B cell (primary cell): ENCODE measurements around the gene CLIP1. TPM values are rescaled to one million over a fixed set of nuclear protein-coding genes. Genes with fewer than 3 reads are reported as not detected.
"Not testable (repeated sequence)": the region's sequence is repeated elsewhere in the genome, so short reads cannot be mapped to it uniquely, and the experiment has no call there.

ENCODE experiments used
- ATAC-seq: fragments of 200-7000 bp; cut with Tn5 transposase; one replicate; pipeline ENCODE4 v1.10.0; 2021; ENCODE audit warnings: low read depth, mild to moderate bottlenecking, moderate number of reproducible peaks, moderate library complexity
- CTCF ChIA-PET: fragments of 350-600 bp; sonication (Branson Sonifier 250); formaldehyde crosslinking; loops from one replicate; lab custom pipeline; 2021; ENCODE audit warnings: antibody characterized with exemption, inconsistent platforms; lab: Charles Lee
- POLR2A ChIA-PET: fragments of 350-600 bp; sonication (Branson Sonifier 250); formaldehyde crosslinking; loops from one replicate; lab custom pipeline; 2021; ENCODE audit warnings: antibody characterized with exemption; lab: Charles Lee
- DNase-seq: peaks from one replicate; pipeline ENCODE4 v3.0.0; 2013
- H2AFZ ChIP-seq: 2 replicates; pipeline ENCODE4 v1.6.1; 2012; ENCODE audit warnings: mild to moderate bottlenecking, low read depth, low read length; ENCODE audit not compliant: insufficient read depth, poor library complexity, severe bottlenecking
- H3K27ac ChIP-seq, 2 donors: 1 replicate in 1 of 2; 2 replicates in 1 of 2; pipeline ENCODE4 v1.5.1; 2012 to 2013; ENCODE audit warnings: low read length in 2 of 2, mild to moderate bottlenecking in 2 of 2, moderate library complexity in 1 of 2
- H3K27me3 ChIP-seq, 4 experiments: fragments of 200-600 bp in 1 of 4; sonication (generic) in 1 of 4; replicated peaks in 1 of 4; 1 replicate in 2 of 4; 2 replicates in 2 of 4; pipeline versions ENCODE4 v1.6.1 to v1.7.0; 2013 to 2016; ENCODE audit warnings: low read length in 3 of 4, mild to moderate bottlenecking in 2 of 4, mixed read lengths in 1 of 4, moderate library complexity in 1 of 4; ENCODE audit not compliant: insufficient read depth in 4 of 4, control insufficient read depth in 3 of 4; ENCODE audit errors: control extremely low read depth in 1 of 4
- H3K36me3 ChIP-seq, 2 experiments: replicated peaks in 1 of 2; 1 replicate in 1 of 2; 2 replicates in 1 of 2; pipeline versions ENCODE4 v1.6.1 to v1.7.1; 2013; ENCODE audit warnings: low read length in 1 of 2; ENCODE audit not compliant: insufficient read depth in 2 of 2, control insufficient read depth in 1 of 2; ENCODE audit errors: control extremely low read depth in 1 of 2, extremely low read depth in 1 of 2
- H3K4me1 ChIP-seq, 2 donors: fragments of 200-600 bp in 1 of 2; sonication (generic) in 1 of 2; 1 replicate in 1 of 2; 2 replicates in 1 of 2; pipeline versions ENCODE4 v1.5.1 to v1.6.1; 2013 to 2017; ENCODE audit warnings: low read length in 2 of 2; ENCODE audit not compliant: control insufficient read depth in 2 of 2, insufficient read depth in 2 of 2
- H3K4me2 ChIP-seq: replicated peaks from 2 replicates; pipeline ENCODE3; 2012; ENCODE audit warnings: mild to moderate bottlenecking, low read depth, low read length; ENCODE audit not compliant: poor library complexity, severe bottlenecking
- H3K4me3 ChIP-seq, 5 experiments: fragments of 200-600 bp in 1 of 5; sonication (generic) in 1 of 5; 1 replicate in 3 of 5; 2 replicates in 2 of 5; pipeline versions ENCODE4 v1.5.1 to v1.7.0; 2011 to 2016; ENCODE audit warnings: low read length in 4 of 5, mild to moderate bottlenecking in 4 of 5, low read depth in 2 of 5, control low read depth in 1 of 5, moderate library complexity in 1 of 5; ENCODE audit not compliant: insufficient read depth in 1 of 5; ENCODE audit errors: control extremely low read depth in 1 of 5, extremely low read depth in 1 of 5
- H3K79me2 ChIP-seq: fragments of 200-600 bp; sonication (generic); one replicate; pipeline ENCODE4 v1.6.0; 2016; ENCODE audit warnings: low read length; ENCODE audit not compliant: control insufficient read depth, insufficient read depth
- H3K9ac ChIP-seq: fragments of 200-600 bp; sonication (generic); 2 replicates; pipeline ENCODE4 v1.6.1; 2017; ENCODE audit warnings: mild to moderate bottlenecking, low read length, moderate library complexity
- H3K9me3 ChIP-seq, 3 donors: one replicate each; pipeline versions ENCODE4 v1.6.1 to v1.7.1; 2013; ENCODE audit warnings: low read length in 2 of 3; ENCODE audit not compliant: control insufficient read depth in 2 of 3, insufficient read depth in 1 of 3; ENCODE audit errors: control extremely low read depth in 1 of 3
- H4K20me1 ChIP-seq: 2 replicates; pipeline ENCODE4 v1.6.0; 2012; ENCODE audit warnings: mild to moderate bottlenecking, low read length; ENCODE audit not compliant: insufficient read depth, control insufficient read depth, poor library complexity, severe bottlenecking
- H3K27ac Mint-ChIP-seq: one replicate; pipeline ENCODE4 v1.8.0; 2021; ENCODE audit warnings: mixed read lengths
- H3K27me3 Mint-ChIP-seq: one replicate; pipeline ENCODE4 v1.8.0; 2021; ENCODE audit warnings: mixed read lengths
- H3K4me1 Mint-ChIP-seq: one replicate; pipeline ENCODE4 v1.8.0; 2021; ENCODE audit warnings: mixed read lengths
- H3K4me3 Mint-ChIP-seq: one replicate; pipeline ENCODE4 v1.8.0; 2021; ENCODE audit warnings: mixed read lengths
- H3K9me3 Mint-ChIP-seq: one replicate; pipeline ENCODE4 v1.8.0; 2022; ENCODE audit warnings: mixed read lengths; ENCODE audit not compliant: insufficient read depth
- CTCF ChIP-seq: fragments of 200-600 bp; IDR thresholded peaks from one replicate; pipeline ENCODE4 v1.8.0; 2022; ENCODE audit warnings: antibody characterized with exemption, mild to moderate bottlenecking
- EZH2 ChIP-seq: IDR thresholded peaks from 2 replicates; pipeline ENCODE4 v1.6.1; 2012; ENCODE audit warnings: borderline replicate concordance, low read depth, mild to moderate bottlenecking, moderate library complexity, low read length; ENCODE audit not compliant: insufficient read depth, poor library complexity, severe bottlenecking
- WGBS: methylation state at CpG from one replicate; pipeline ENCODE4 v1.1.5; 2013; ENCODE audit warnings: missing lambda C conversion rate; ENCODE audit not compliant: insufficient coverage; 5-methylcytosine and 5-hydroxymethylcytosine counted together
- intact Hi-C: fragments of 100-400 bp; cut with micrococcal nuclease; formaldehyde crosslinking; loops from one replicate; pipeline ENCODE4 v1.10.0; 2022
- polyA plus RNA-seq: library from polyadenylated mRNA; depleted of rRNA; stranded (reverse); fragments of >200 nt; gene quantifications from 2 replicates; pipeline ENCODE4 v1.2.3, GENCODE V29; 2012
- total RNA-seq, 2 donors: library from RNA; stranded (reverse); fragments of 120-200 nt in 1 of 2; gene quantifications; 1 replicate in 1 of 2; 2 replicates in 1 of 2; pipeline versions ENCODE4 v1.2.3 to v1.2.4, GENCODE V29; 2013 to 2022

CLIP1 gene
- total and polyA plus RNA-seq, 2 donors (not counting 1 experiment from before 2014, with no cell fraction given): 17.0 to 64.9 TPM

GRCh38 chr12:122471324-122472226 lies 49.1 kb upstream of the CLIP1 start:
- TF ChIP-seq EZH2 (no peak), CTCF (peak; percentile 91)
- Histone ChIP-seq H3K36me3 (peaks cover 13 to 28% of the 10 kb centered on the region in 2 experiments), H3K27ac (peak overlapping the region in 1 of 2 donors; percentile 15), H3K4me3 (no peak overlapping the region), H3K9ac (no peak overlapping the region), H3K9me3 (no peaks in the 10 kb centered on the region), H3K4me1 (no peaks in the 10 kb centered on the region), H3K79me2 (no peaks in the 10 kb centered on the region), H4K20me1 (no peaks in the 10 kb centered on the region), H2AFZ (no peak overlapping the region), H3K27me3 (no peaks in the 10 kb centered on the region), H3K4me2 (no peak overlapping the region)
- Mint-ChIP-seq H3K4me1 (peaks cover 4% of the 10 kb centered on the region), H3K4me3 (no peak overlapping the region), H3K27ac (no peak overlapping the region), H3K27me3 (no peaks in the 10 kb centered on the region), H3K9me3 (no peaks in the 10 kb centered on the region)
- intact Hi-C loops: loop anchor here (1.0 kb wide), 3 partner anchors 18 to 72 kb away; no protein-coding TSS in a partner anchor
- CTCF ChIA-PET: interaction anchor here (0.5 to 9.1 kb wide), 43 partner anchors 9 to 818 kb away, joined by 3 to 374 read pairs (median 4); partner anchors contain the start of genes CLIP1 and ZCCHC8
- POLR2A ChIA-PET: interaction anchor here (1.1 to 1.2 kb wide), 2 partner anchors 11 to 72 kb away, joined by 3 to 5 read pairs; no protein-coding TSS in a partner anchor
- DNase-seq (peak; percentile 71), ATAC-seq (peak; percentile 63)
- no CpG with 5 or more reads among the region's 3 CpGs for WGBS

GRCh38 chr12:122470576-122470975 lies 48.1 kb upstream of the CLIP1 start:
- H3K27me3 Mint-ChIP-seq, DNase-seq, H3K4me3 ChIP-seq, H3K27ac ChIP-seq, H3K9ac ChIP-seq, H3K9me3 ChIP-seq, H3K27ac Mint-ChIP-seq, H3K4me1 ChIP-seq, H3K4me3 Mint-ChIP-seq, H2AFZ ChIP-seq, H3K9me3 Mint-ChIP-seq, H4K20me1 ChIP-seq, H3K27me3 ChIP-seq, H3K79me2 ChIP-seq, H3K4me2 ChIP-seq, ATAC-seq, intact Hi-C loops, H3K4me1 Mint-ChIP-seq: not testable (repeated sequence)
- ChIA-PET CTCF (interaction anchor here (0.7 to 9.1 kb wide), 16 partner anchors 8 to 700 kb away, joined by 3 to 374 read pairs (median 7); partner anchors contain the start of gene CLIP1), POLR2A (interaction anchor here (1.2 kb wide), 1 partner anchor 71 kb away, joined by 5 read pairs; no protein-coding TSS in a partner anchor)
- H3K36me3 ChIP-seq: peaks cover 9 to 19% of the 10 kb centered on the region in 2 experiments
- WGBS: no CpG with 5 or more reads among the region's 7 CpGs

GRCh38 chr12:122469856-122470255 lies 47.4 kb upstream of the CLIP1 start:
- H3K4me1 ChIP-seq, H3K4me3 Mint-ChIP-seq, H3K4me1 Mint-ChIP-seq, H3K79me2 ChIP-seq, H3K9me3 ChIP-seq, DNase-seq, H3K27ac Mint-ChIP-seq, H4K20me1 ChIP-seq, H3K9ac ChIP-seq, H3K27me3 Mint-ChIP-seq, ATAC-seq, intact Hi-C loops, H3K9me3 Mint-ChIP-seq, POLR2A ChIA-PET, H3K4me3 ChIP-seq, H3K27ac ChIP-seq, H3K27me3 ChIP-seq, H2AFZ ChIP-seq, H3K4me2 ChIP-seq: not testable (repeated sequence)
- 98% methylated on average over 5 of the region's 6 CpGs for WGBS
- peaks cover 7 to 16% of the 10 kb centered on the region in 2 experiments for H3K36me3 ChIP-seq
- CTCF ChIA-PET: interaction anchor here (1.2 to 9.1 kb wide), 4 partner anchors 22 to 86 kb away, joined by 3 to 374 read pairs (median 43); partner anchors contain the start of gene CLIP1
